HG02885 (cell line): Measurements from ENCODE around the gene WWOX.

Experiments
- ATAC-seq: cut with Tn5 transposase; IDR thresholded peaks from one replicate; pipeline ENCODE4 v1.9.1; 2021; ENCODE audit warnings: mild to moderate bottlenecking; ENCODE audit not compliant: unreplicated experiment, poor library complexity

WWOX gene

GRCh38 chr16:79171504-79171903, 1072.0 kb downstream of the WWOX start:
- no peak for ATAC-seq

GRCh38 chr16:79171931-79172705, 1072.7 kb downstream of the WWOX start:
- ATAC-seq, result no peak

- no peak for ATAC-seq
Measured at GRCh38 chr16:79172976-79173500, 1073.6 kb downstream of the WWOX start.

- ATAC-seq, result no peak
Measured at GRCh38 chr16:79173919-79174318, 1074.5 kb downstream of the WWOX start.

- no peak for ATAC-seq
Measured at GRCh38 chr16:79175286-79176057, 1076.0 kb downstream of the WWOX start.

GRCh38 chr16:79177018-79177417, 1077.6 kb downstream of the WWOX start:
- ATAC-seq, result no peak

GRCh38 chr16:79181419-79181818, 1082.0 kb downstream of the WWOX start:
- no peak for ATAC-seq

- no peak for ATAC-seq
Measured at GRCh38 chr16:79182616-79183015, 1083.2 kb downstream of the WWOX start.

- ATAC-seq, result no peak
Measured at GRCh38 chr16:79183571-79183970, 1084.1 kb downstream of the WWOX start.

GRCh38 chr16:79184464-79185030, 1085.1 kb downstream of the WWOX start:
- no peak for ATAC-seq

GRCh38 chr16:79185711-79186110, 1086.3 kb downstream of the WWOX start:
- ATAC-seq, result no peak

GRCh38 chr16:79186196-79186595, 1086.7 kb downstream of the WWOX start:
- ATAC-seq, result no peak

- no peak for ATAC-seq
Measured at GRCh38 chr16:79188115-79188738, 1088.8 kb downstream of the WWOX start.

GRCh38 chr16:79188739-79189122, 1089.3 kb downstream of the WWOX start:
- ATAC-seq, result no peak

- no peak for ATAC-seq
Measured at GRCh38 chr16:79190542-79190941, 1091.1 kb downstream of the WWOX start.

- ATAC-seq, result no peak
Measured at GRCh38 chr16:79191933-79192332, 1092.5 kb downstream of the WWOX start.

GRCh38 chr16:79192904-79193303, 1093.5 kb downstream of the WWOX start:
- no peak for ATAC-seq

- no peak for ATAC-seq
Measured at GRCh38 chr16:79194291-79194690, 1094.8 kb downstream of the WWOX start.

GRCh38 chr16:79195938-79196337, 1096.5 kb downstream of the WWOX start:
- ATAC-seq, result no peak

GRCh38 chr16:79201436-79201835, 1102.0 kb downstream of the WWOX start:
- no peak for ATAC-seq

GRCh38 chr16:79202977-79203376, 1103.5 kb downstream of the WWOX start:
- no peak for ATAC-seq
